ENCODE measurements around the gene COA6.
"Not testable (repeated sequence)": the region's sequence is repeated elsewhere in the genome, so short reads cannot be mapped to it uniquely, and the experiment has no call there.

Gene COA6

DNA sequence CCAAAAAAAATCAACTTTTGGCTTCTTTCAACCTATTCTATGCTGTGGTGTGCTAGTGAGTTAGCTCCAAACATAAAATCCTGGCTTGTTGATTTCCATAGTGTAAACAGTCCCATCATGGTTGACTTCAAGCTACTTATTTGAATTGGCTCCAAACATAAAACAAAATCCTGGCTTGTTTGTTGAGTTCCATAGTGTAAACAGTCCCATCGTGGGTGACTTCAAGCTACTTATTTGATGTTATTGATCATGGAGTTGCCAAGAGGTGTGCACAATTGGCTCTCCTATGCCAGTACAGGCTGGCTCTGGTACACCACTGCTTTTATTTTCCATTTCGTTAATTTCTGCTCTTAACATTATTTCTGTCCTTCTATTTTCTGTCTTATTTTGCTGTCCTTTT, 1.8 kb upstream of the COA6 start:
- no peak for DNase-seq

DNA sequence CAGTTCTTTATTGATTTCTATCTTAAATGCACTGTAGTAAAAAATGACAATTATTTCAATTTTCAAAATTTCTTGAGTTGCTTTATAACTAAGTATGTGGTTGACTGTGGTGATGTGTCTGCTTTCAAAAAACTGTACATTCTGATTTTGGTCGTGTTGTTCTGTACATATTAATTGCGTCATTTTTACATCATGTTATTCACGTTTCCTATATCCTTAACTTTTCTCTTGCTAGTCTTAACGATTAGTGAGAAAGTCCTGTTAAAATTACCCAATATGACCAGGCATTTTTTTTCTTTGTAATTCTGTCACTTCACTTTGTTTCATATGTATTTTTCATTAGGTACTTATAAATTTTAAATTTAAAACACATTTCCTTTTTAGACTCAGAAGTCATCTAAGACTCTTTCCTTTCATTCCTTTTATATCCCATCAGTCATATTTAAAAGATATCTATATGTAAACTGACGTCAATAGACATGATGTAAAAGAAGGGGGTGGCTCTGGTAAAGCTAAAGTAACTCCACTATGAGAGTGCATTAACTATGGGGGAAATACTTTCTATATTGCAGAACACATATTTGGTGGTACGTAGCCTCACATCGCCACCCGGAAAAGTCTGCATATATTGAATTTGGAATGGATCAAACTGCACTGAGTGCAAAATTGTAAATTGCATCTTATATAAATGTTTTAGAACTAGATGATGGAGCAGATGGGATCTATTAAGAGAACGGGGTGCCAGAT, 1.1 kb upstream of the COA6 start:
- no peak for DNase-seq

DNA sequence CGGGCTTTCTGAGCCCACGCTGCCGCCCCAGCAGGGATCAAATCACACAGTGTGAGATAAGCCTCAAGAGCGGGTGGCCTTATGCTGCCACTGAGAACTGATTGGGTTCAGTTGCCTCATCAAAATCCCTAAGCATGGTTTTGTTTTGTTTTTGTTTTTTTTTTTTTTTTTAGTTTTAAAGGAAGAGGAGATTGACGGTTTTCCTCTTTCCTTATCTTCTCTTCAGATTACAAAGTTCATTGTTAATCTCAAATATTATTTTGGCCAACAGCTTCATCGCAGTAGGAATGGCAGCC, 651 bp downstream of the COA6 start:
- no peak for DNase-seq

DNA sequence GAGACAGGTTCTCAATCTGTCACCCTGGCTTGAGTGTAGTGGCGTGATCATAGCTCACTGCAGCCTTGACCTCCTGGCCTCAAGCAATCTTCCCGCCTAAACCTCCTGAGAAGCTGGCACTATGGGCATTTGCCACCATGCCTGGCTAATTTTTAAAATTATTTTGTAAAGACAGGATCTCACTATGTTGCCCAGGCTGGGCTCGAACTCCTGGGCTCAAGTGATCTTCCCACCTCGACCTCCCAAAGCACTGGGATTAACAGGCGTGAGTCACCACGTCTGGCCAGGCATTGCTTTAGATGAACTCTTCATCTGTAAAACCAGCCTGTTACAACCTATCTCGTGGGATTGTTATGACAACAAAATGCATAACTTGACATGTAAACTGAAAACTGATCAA, 2.4 kb downstream of the COA6 start:
- DNase-seq, result no peak

DNA sequence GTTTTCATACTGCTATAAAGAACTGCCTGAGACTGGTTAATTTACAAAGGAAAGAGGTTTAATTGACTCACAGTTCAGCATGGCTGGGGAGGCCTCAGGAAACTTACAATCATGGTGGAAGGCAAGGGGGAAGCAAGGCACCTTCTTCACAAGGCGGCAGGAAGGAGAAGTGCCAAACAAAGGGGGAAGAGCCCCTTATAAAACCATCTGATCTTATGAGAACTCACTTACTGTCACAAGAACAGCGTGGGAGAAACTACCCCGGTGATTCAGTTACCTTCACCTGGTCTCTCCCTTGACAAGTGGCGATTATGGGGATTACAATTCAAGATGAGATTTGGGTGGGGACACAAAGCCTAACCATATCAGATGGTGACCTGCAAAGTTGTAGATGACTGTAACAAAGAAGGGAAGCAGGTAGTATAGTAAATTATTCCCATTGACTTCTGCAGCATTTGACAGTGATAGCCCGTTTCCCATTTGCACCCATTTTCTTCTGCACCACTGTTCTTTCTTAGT, 6.4 kb downstream of the COA6 start:
- DNase-seq, result not testable (repeated sequence)

DNA sequence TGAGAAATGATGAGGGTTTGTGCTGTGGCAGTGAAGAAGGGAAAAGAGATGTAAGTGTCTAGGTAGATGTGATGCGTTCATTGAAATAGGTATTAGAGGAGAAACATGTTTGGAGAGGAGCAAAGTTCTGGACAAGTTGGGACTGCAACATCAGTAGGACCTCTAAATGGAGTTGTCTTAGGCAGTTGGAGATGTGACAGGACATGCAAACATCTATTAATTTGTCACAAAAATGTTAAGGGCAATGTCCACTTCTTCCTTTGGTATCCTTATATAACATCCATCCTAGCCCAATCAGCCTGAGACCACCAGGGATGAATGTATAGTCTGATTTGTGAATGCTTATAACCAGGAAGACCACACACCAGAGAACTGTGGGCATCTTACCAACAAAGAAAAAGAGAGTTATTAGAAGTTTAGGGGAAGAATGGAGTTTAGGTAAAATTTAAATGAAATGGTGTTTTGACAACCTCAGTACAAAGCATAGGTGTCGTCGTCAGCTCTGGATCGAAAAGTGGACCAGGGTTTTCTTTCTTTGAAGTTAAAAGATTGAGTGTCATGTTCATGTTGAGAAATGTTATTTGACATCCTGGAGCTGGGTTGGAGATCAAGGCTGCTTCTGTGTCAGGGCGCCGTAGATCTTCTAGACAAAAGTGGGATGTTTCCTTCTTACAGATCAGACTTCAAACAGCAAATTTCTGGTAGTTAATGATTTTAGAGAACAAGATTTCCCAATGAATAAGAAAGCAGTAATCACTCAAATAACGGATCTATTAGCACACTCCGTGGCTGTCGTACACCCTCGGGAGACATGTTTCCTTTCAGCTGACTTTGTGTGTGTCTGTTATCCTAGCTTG, 8.7 kb downstream of the COA6 start:
- no peak for DNase-seq

DNA sequence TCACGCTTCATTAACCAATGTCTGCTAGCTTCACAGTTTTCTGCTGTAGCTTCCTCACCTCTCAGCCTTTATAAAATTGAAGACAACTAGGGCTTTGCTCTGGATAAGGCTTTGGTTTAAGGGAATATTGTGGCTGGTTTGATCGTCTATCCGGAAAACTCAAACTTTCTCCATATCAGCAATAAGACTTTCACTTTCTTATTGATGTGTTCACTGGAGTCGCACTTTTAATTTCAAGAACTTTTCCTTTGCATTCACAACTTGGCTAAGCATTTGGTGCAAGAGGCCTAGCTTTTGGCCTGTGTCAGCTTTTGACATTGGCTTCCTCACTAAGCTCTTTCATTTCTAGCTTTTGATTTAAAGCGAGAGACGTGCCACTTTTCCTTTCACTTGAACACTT, 12.9 kb downstream of the COA6 start:
- DNase-seq, result no peak

DNA sequence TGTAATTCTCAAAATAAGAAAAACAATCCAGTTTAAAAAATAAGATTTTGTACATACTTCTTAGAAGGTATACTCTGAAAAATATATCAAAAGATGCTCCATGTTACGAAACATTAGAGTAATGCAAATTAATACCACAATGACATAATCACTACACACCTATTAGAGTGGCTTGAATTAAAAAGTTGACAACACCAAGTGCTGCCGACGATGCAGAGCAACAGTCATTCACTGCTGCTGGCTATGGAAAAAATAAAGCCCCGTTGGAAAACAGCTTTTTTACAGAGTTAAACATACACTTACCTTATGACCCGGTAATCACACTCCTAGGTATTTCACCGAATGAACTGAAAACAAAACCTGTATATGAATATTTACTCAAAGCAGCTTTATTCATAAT, 14.8 kb downstream of the COA6 start:
- DNase-seq, result no peak

DNA sequence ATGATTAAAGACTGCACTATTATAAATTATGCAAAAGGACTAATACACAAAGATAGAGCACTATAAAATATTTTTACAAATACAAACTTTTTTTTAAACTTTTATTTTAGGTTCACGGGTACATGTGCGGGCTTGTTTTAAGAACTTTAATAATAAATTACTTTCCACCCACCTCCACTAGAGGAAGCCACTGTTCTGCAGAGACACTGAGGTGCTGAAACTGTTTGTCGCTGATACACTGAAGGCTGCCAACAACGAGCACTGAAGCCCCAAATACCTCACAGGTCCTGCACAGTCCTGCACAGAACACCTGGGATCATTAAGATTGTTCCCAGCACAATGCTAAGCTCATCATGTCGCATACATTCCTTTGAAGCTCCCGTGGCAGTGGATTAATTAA, 19.9 kb downstream of the COA6 start:
- DNase-seq, result no peak

DNA sequence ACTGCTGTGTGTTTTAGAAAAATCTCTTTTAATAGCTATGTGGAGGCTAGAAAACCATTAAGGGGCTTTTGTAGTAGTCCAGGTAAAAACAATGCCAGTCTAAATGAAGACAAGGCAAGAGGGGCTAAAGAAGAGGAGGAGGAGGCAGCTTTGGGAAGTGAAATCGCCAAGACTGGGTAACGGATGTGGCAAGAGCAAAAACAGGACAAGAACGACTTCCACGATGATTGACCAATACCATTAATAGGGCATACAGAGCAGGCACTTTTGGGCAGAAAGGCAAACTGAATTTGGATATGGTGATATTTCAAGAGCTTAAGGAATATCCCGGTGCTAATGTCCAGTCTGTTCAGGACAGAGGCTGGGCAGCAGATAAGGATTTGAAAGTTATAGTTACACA, 22.0 kb downstream of the COA6 start:
- no peak for DNase-seq

DNA sequence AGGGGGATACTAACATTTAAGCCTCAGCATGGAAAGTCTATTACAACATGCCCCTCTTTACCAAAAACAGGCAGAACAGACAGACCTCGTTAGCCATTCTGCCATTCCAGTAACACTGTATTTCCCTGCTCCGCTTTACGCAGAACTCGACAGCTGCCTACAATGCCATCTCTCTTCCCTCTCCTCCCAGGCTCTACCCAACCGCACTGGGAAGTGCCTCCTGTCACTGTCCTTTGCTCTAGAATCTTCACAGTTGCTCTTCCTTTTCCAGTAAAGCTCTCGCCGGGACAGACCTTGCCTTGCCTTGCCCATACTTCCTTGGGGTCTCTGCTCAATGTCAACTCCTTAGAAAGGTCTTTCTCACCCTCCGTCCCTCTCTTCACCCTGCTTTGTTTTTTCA, 22.8 kb downstream of the COA6 start:
- DNase-seq, result no peak

DNA sequence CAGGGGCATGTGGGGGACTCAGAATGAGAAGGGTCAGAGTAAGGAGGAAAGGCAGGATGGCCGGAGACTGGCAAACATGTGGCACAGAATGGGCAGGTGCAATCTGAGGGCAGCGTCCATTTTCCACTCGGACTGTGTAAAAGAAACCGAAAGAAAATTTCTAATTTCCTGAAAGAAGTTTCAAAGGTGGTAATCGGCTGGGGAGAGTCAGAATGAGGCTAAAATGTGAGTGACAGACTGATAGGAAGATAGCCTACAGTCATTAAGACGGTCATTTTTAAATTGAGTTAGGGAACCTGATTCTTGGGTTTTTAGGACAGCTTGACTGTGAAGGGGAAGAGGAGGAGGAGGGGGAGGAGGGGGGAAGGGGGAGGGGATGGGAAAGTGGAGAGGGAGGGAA, 23.6 kb downstream of the COA6 start:
- DNase-seq, result no peak

DNA sequence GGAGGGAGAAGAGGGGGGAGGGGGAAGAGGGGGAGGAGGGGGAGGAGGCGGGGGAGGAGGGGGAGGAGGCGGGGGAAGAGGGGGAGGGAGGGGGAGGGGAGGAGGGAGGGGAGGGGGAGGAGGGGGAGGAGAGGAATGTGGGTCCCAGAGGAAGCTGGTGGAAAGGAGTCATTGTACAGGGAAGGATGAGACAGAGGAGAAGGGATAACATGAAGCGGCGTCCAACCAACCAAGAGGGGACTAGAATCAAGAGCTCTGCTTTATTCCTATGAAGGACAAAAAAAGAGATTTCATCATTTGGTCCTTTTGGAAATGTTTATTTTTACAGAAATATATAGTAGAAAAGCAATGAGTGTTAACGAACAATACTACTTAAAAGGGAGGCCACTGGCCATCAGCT, 24.5 kb downstream of the COA6 start:
- no peak for DNase-seq

DNA sequence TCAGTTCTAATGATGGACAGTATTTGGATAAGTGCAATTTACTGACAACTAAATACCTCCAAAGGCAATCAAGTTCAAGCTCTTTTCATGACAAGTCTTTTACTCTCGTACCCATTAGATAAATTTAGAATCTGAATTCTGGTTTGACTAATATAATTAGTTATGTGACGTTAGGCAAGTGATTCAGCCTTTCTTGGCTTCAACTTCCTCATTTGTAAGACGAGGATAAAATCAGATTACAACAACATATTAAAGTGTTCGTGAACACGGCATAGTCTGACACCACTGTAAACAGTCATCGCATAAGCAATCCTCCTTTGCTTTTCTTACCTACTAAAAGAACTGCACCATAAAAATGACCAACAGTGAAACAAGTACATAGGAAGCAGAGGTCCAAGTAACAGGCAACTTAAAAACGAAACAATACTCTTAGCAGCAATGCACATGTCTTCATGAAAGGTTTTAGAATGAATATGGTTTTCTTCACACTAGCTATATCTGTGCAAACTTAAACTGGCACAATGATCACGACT, 25.7 kb downstream of the COA6 start:
- no peak for DNase-seq

DNA sequence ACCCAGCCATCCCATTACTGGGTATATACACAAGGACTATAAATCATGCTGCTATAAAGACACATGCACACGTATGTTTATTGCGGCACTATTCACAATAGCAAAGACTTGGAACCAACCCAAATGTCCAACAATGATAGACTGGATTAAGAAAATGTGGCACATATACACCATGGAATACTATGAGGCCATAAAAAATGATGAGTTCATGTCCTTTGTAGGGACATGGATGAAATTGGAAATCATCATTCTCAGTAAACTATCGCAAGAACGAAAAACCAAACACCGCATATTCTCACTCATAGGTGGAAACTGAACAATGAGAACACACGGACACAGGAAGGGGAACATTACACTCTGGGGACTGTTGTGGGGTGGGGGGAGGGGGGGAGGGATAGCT, 26.3 kb downstream of the COA6 start:
- not testable (repeated sequence) for DNase-seq

DNA sequence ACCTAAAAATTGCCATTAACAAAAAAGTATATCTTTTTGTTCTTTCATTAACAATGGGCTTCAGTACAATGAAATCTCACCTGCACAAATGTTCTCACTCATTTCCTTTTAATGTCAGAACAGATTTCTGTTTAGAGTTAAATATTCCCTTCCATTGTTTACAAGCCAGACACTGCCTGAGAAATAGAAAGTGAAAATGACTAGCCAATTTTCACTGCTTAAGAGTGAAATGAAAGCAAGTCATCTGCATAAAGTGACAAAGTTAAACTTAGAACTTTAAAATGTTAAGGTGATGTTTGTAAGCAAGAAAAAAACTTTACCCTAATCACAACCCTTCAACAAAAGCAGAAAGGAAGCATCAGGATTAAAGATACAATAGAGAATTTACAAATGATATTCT, 27.5 kb downstream of the COA6 start:
- DNase-seq, result no peak

DNA sequence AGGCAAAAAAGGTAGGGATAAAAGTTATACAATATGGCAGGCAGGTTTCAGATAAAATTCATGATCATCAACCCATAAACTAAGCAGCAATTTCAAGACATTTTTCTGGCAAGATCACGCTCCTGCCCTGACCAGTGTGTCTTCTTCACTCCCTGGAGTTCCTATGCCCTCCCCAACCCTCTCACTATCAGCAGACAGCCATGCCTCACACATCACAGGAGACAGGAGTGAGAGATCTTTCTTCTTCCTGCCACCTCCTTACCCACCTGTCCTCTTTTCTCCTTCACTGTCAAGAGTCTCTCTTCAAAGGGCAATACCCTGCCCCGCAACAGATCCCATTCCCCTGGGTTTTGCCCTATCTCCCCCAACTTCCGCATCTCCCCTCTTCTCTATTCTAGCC, 28.4 kb downstream of the COA6 start:
- no peak for DNase-seq

DNA sequence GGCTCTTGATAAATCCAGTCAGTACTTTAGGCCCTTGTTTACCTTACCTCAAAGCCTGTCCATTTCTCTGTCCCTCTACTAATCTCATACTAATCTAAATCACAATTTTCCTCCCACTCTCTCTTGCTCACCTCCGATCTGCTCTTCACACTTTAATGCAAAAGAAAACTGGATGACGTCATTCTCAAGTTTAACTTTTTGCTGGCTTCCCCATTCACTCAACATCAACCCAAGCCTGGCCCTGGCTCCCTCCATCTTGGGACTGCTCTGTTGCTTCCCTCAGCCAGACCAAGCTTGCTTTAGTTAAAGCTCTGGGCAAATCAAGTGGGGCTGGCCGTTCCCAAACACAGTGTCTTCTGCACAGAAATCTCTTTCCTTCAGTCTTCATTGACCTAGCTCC, 29.7 kb downstream of the COA6 start:
- no peak for DNase-seq

DNA sequence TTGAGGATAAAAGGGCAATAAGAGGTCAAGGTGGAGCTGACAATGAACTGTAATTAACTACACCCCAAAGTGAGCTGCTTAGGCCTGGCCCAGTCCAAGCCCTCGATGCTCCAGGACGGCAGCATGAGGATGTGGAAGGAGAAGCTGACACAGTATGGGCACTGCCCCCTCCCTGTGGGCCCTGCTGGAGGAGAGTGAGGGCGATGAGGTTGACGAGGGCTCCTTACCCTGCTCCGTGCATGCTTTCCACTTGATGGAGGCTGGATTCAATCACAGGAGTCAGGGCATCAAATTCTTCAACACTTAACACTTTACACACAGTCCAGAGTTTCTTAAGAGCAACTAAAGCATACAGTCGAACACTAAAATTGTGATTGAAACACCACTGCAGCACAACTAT, 32.4 kb downstream of the COA6 start:
- no peak for DNase-seq

DNA sequence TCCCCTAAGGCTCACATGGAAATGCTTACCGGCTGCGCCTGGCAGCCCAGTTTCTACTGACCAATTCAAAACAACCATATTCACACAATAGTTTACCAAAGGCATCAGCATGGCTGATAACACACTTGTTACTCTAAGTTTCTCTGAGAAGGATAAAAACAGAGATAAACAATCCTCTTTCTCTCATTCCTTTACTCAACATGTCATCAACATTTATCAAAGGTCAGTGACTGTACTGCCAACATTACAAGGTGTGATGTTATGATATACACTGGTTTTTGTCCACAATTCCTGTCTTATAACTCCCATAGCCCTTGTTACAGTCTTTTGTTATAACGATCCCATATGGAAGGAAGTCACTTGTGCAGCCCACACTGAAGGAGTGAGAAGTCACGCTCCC, 33.6 kb downstream of the COA6 start:
- no peak for DNase-seq

DNA sequence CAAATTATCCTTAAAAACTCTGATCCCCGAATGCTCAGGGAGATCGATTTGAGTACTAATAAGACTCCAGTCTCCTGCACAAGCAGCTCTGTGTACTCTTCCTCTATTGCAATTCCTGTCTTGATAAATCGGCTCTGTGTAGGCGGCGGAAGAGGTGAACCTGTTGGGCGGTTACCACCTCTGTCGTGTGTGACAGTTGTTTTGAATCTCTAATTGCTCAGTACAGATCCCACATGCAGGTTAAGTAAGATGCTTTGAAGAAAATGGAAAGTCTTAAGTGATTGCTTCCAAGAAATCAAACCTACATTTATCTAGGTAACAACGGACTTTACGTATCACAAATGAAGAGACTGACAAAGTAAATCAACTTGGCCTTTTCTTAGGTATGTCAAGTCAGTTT, 35.5 kb downstream of the COA6 start:
- DNase-seq, result peak; percentile 32

DNA sequence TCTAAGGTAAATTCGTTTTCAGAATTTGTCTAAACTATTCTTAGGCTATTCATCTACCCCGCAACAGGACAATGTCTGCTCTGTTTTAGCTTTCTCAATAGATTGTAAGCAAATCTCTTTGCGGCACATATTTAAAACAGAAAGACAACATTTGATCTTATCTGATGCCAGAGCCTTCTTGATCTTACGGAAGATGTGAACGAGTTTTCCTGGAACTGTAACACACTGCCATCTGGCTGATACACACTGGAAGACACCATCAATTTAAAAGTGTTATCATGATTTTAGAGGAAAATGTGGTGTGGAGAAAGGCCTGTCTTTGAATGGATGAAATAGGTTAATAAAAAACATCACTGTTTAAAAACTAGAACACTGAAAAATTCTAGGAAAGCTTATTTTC, 36.1 kb downstream of the COA6 start:
- DNase-seq, result no peak

DNA sequence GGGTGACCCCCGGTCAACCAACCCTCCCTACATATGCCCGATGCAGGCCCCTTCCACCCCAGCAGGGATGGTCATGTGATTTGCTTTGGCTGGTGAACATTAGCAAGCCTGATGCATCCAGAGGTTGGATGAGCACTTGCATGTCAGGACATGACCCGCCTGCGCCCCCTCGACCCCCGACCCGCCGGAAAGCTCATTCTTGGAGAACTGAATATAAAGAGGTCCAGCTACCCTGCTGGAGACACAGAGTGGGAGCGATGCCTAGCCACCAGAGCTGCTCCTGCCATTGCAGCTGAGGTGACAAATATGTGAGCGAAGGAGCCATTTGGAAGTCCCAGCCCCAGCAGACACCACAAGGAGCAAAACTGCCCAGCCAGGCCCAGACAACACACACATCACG, 39.6 kb downstream of the COA6 start:
- no peak for DNase-seq

DNA sequence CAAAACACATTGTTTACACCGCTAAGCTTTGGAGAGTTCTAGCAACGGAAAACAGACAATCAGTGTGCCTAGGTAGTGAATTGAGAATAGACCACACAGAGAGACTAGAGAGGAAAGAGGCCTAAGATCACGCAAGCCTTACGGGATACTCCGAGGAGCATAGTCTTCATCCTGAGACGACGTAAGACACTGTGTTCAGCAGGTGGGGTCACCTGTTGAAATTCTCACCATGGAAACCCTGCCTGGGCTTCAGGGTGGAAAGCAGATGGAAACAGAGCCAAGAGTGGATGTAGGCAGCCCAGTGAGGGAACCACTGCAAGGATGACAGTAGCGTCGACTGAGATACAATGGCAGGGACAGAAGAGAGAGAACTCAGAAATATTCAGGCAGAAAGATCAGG, 40.2 kb downstream of the COA6 start:
- DNase-seq, result no peak

Data from activated CD4-positive, CD25-positive, alpha-beta regulatory T cell treated with anti-CD3 and anti-CD28 coated beads, Interleukin-2, amount 50 U/mL, for 72 hours (primary cell).